ENCODE data around the gene LUC7L3.

The LUC7L3 gene

DNA sequence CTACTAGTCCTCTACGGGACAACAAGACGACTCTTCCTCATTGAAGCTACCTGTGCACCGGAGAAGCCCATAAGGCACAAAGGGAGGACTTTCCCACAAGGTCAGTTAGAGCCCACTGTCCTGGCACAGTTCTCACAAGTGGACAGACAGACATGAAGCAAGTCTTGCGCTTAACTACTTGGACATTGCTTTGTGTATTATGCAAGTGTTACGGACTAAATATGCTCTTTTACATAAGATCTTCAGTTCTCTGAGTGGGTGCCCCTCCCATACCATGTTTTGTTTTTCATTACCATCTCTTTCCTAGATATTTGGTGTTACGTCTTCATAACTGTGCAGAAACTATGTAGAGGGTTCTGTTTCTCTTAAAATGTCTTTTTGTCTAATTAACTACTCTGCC lies 29.8 kb downstream of the LUC7L3 start:
- TF ChIP-seq CTCF (IDR thresholded peaks at IDR 0.05) = no peak
- TF ChIP-seq ZFX (IDR thresholded peaks at IDR 0.05; ENCODE audit: borderline replicate concordance) = no peak

GRCh38 chr17:50754521-50754920 lies 35.1 kb downstream of the LUC7L3 start:
- no peak overlapping the region for H3K27ac ChIP-seq
- no peak for TF ChIP-seq ZFX (IDR thresholded peaks at IDR 0.05; ENCODE audit: borderline replicate concordance)
- TF ChIP-seq CTCF (IDR thresholded peaks at IDR 0.05) = no peak

More for the DNA sequence above, 29.8 kb downstream of the LUC7L3 start:
- no peak overlapping the region for H3K27ac ChIP-seq

DNA sequence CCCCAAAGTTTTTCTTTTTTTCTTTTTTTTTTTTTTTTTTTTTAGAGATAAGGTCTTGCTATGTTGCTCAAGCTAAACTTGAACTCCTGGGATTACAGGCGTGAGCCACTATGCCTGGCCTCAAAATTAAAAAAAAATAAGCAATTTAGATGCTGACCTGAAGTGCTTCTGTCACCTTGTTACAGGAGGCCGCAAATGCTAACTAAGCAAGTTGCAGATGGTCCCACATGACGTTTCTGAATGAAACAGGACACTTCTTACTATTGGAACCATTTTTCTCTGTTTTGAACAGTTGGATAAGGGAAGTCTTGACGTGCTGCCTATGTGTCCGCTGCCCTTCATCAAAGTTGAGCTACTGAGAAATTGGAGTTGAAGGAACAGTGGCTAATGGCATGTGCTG lies 39.1 kb downstream of the LUC7L3 start:
- no peak for TF ChIP-seq CTCF (IDR thresholded peaks at IDR 0.05)
- TF ChIP-seq ZFX (IDR thresholded peaks at IDR 0.05; ENCODE audit: borderline replicate concordance) = no peak
- no peak overlapping the region for H3K27ac ChIP-seq

DNA sequence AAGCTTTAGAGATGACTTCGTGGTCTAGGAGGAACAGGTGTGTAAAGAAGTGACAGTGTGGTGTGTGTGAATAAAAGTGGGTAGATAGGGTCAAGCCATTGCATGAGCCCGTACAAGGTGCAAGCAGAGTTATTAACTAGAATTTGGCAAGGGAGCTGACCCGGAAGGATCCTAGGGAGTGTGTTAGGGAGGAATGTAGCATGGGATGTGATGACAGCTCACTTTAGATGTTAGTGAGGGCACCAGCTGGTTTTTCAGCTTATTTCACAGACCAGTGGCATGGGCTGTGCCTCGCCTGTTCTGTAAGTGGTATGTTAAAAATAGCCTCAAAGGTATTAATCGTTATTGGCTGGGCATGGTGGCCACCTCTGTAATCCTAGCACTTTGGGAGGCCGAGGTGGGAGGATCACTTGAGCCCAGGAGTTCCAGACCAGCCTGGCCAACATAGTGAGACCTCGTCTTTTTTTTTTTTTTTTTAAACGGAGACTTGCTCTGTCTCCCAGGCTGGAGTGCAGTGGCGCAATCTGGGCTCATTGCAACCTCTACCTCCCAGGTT lies 39.7 kb downstream of the LUC7L3 start:
- H3K27ac ChIP-seq = no peak overlapping the region
- TF ChIP-seq CTCF (IDR thresholded peaks at IDR 0.05) (no peak), ZFX (IDR thresholded peaks at IDR 0.05; ENCODE audit: borderline replicate concordance) (no peak)

GRCh38 chr17:50762177-50762576 lies 42.8 kb downstream of the LUC7L3 start:
- H3K27ac ChIP-seq = peak overlapping the region; percentile 65
- no peak for TF ChIP-seq ZFX (IDR thresholded peaks at IDR 0.05; ENCODE audit: borderline replicate concordance)
- TF ChIP-seq CTCF (IDR thresholded peaks at IDR 0.05) = no peak

DNA sequence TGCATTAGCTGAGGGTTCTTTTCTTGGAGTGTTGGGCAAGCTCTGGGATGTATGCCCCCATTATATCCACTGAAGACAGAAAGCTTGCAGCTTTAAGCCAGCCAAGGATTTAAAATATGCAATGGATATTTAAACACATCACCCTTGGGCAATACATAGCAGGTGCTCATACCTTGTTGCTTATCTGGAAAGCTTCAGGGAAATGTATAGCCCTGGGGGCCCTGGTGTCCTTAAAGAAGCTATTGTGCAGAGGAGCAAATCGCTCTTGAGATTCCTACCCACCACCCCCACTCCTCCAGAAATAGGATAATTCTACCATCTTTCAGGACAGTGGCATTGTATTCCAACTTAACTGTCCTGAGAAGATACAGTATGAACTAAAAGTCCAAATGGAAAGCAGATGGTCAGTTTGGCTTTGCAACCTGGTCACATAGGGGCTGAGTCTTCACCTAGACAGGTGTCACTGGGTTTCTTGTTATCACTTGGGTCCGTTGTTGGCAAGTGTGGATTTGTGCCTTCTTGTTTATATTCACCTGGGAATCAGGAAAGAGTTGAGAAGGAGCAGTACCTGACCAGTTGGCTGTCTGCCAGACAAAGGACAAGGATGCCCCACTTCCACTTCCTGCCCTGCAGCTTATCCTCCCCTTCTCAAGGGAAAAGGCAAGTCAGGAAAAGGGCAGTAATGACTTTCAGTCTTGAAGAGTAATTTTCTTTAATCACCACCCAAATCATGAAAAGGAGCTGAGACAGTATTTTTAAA lies 44.5 kb downstream of the LUC7L3 start:
- peak overlapping the region; percentile 65 for H3K27ac ChIP-seq
- TF ChIP-seq CTCF (IDR thresholded peaks at IDR 0.05) (no peak), ZFX (IDR thresholded peaks at IDR 0.05; ENCODE audit: borderline replicate concordance) (no peak)

DNA sequence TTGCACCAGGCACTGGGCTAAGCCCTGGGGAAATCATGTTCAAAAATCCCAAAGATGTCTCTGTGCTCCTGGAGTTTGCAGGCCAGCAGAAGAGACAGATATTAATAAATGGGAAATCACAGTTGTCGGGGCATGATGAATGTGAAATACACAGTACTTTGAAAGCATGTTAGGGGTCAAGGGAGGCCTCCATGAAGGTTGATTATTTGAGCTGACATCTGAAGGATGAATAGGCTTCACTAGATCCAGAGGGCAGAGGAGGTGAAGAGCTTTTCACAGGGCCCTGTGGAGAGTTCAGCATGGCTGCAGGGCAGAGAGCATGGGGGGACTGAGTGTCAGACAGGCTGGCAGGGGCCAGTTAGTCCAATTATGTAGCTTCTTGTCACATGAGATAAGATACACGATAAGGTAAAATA lies 45.3 kb downstream of the LUC7L3 start:
- H3K27ac ChIP-seq = peak overlapping the region; percentile 65; the same call in 1 of the 2 replicates
- TF ChIP-seq ZFX (IDR thresholded peaks at IDR 0.05; ENCODE audit: borderline replicate concordance) (no peak), CTCF (IDR thresholded peaks at IDR 0.05) (no peak)
